IMR-90 (cell line): ENCODE measurements around the gene DDX41. TPM values are rescaled to one million over a fixed set of nuclear protein-coding genes. Genes with fewer than 3 reads are reported as not detected.
A peak's percentile ranks its signal among the peaks of the same experiment; 100 is the strongest.

Experiments used
- ATAC-seq: fragments of 200-7000 bp; cut with Tn5 transposase; 2 replicates; pipeline ENCODE4 v1.9.1; 2020; ENCODE audit warnings: low read depth, mild to moderate bottlenecking, moderate library complexity
- BruUV-seq: library from RNA; stranded (reverse); fragments of 400-500 nt; replicated peaks from 2 replicates; lab custom pipeline; 2021; lab: Mats Ljungman, UMichigan
- CTCF ChIA-PET: fragments of 300-600 bp; formaldehyde crosslinking; extraction: SDS; loops from one replicate; lab custom pipeline; 2021; ENCODE audit warnings: antibody characterized with exemption; lab: Yijun Ruan, JAX
- POLR2A ChIA-PET: fragments of 300-600 bp; sonication (Branson Sonifier 250); formaldehyde crosslinking; loops from one replicate; lab custom pipeline; 2022; ENCODE audit warnings: antibody characterized with exemption; ENCODE audit not compliant: unreplicated experiment; lab: Charles Lee
- DNase-seq: peaks from one replicate; pipeline ENCODE4 v3.0.0; 2013
- H2AFZ ChIP-seq: replicated peaks from 2 replicates; pipeline ENCODE3; 2013; ENCODE audit warnings: low read length, mild to moderate bottlenecking; ENCODE audit not compliant: poor library complexity
- H2AK5ac ChIP-seq: 2 replicates; pipeline ENCODE4 v1.6.1; 2013; ENCODE audit warnings: low read depth, low read length, inconsistent platforms
- H2AK9ac ChIP-seq: replicated peaks from 2 replicates; pipeline ENCODE3; 2013; ENCODE audit warnings: mild to moderate bottlenecking, low read depth, low read length, moderate library complexity; ENCODE audit not compliant: poor library complexity
- H2BK120ac ChIP-seq: 2 replicates; pipeline ENCODE4 v1.6.1; 2013; ENCODE audit warnings: low read depth, low read length, inconsistent platforms
- H2BK15ac ChIP-seq: 3 replicates; pipeline ENCODE4 v1.6.1; 2013; ENCODE audit warnings: low read depth, low read length, inconsistent platforms
- H2BK20ac ChIP-seq: 2 replicates; pipeline ENCODE4 v1.6.1; 2013; ENCODE audit warnings: low read depth, mild to moderate bottlenecking, inconsistent platforms, low read length, moderate library complexity
- H2BK5ac ChIP-seq: 2 replicates; pipeline ENCODE4 v1.6.1; 2013; ENCODE audit warnings: mild to moderate bottlenecking, low read depth, low read length, inconsistent platforms; ENCODE audit not compliant: poor library complexity, severe bottlenecking
- H3K14ac ChIP-seq: replicated peaks from 2 replicates; pipeline ENCODE4 v1.6.1; 2013; ENCODE audit warnings: low read depth, low read length, inconsistent platforms
- H3K18ac ChIP-seq: 2 replicates; pipeline ENCODE4 v1.6.1; 2013; ENCODE audit warnings: low read depth, low read length, control low read depth
- H3K23ac ChIP-seq: 2 replicates; pipeline ENCODE4 v1.6.1; 2013; ENCODE audit warnings: low read depth, low read length, inconsistent platforms
- H3K27ac ChIP-seq: 2 replicates; pipeline ENCODE4 v1.5.1; 2013; ENCODE audit warnings: mild to moderate bottlenecking, control low read depth, low read length; ENCODE audit not compliant: insufficient read depth
- H3K27me3 ChIP-seq: 2 replicates; pipeline ENCODE4 v1.6.1; 2013; ENCODE audit warnings: low read length; ENCODE audit not compliant: control insufficient read depth, insufficient read depth
- H3K36me3 ChIP-seq: 2 replicates; pipeline ENCODE4 v1.6.1; 2013; ENCODE audit warnings: low read length, mixed read lengths; ENCODE audit not compliant: control insufficient read depth, insufficient read depth
- H3K4ac ChIP-seq: 2 replicates; pipeline ENCODE4 v1.6.1; 2013; ENCODE audit warnings: low read depth, low read length, inconsistent platforms
- H3K4me1 ChIP-seq: 2 replicates; pipeline ENCODE4 v1.6.1; 2013; ENCODE audit warnings: low read length, mixed read lengths; ENCODE audit not compliant: control insufficient read depth, insufficient read depth
- H3K4me2 ChIP-seq: 2 replicates; pipeline ENCODE4 v1.6.1; 2013; ENCODE audit warnings: low read depth, mild to moderate bottlenecking, control low read depth, low read length, moderate library complexity
- H3K4me3 ChIP-seq: 2 replicates; pipeline ENCODE4 v1.5.1; 2013; ENCODE audit warnings: low read depth, mild to moderate bottlenecking, control low read depth, low read length, moderate library complexity; ENCODE audit not compliant: insufficient read depth
- H3K56ac ChIP-seq: 2 replicates; pipeline ENCODE4 v1.6.1; 2013; ENCODE audit warnings: low read length, inconsistent platforms; ENCODE audit not compliant: insufficient read depth; ENCODE audit errors: extremely low read depth
- H3K79me1 ChIP-seq, 2 experiments: 2 replicates each; pipeline ENCODE4 v1.6.1; 2013; ENCODE audit warnings: low read length in 2 of 2, inconsistent platforms in 1 of 2, low read depth in 1 of 2
- H3K9ac ChIP-seq: 2 replicates; pipeline ENCODE4 v1.6.1; 2013; ENCODE audit warnings: low read depth, low read length, control low read depth
- H3K9me1 ChIP-seq: 2 replicates; pipeline ENCODE4 v1.6.1; 2013; ENCODE audit warnings: low read length, inconsistent platforms; ENCODE audit not compliant: insufficient read depth
- H3K9me3 ChIP-seq: 2 replicates; pipeline ENCODE4 v1.6.1; 2013; ENCODE audit warnings: low read length; ENCODE audit not compliant: control insufficient read depth, insufficient read depth
- H4K20me1 ChIP-seq: 2 replicates; pipeline ENCODE4 v1.6.1; 2013; ENCODE audit warnings: low read length, inconsistent platforms; ENCODE audit not compliant: insufficient read depth
- H4K5ac ChIP-seq: 2 replicates; pipeline ENCODE4 v1.6.1; 2013; ENCODE audit warnings: mild to moderate bottlenecking, low read depth, low read length, control low read depth
- H4K8ac ChIP-seq, 2 experiments: 2 replicates each; pipeline ENCODE4 v1.6.1; 2013; ENCODE audit warnings: low read depth in 2 of 2, low read length in 2 of 2, control low read depth in 1 of 2, inconsistent platforms in 1 of 2
- H4K91ac ChIP-seq: 2 replicates; pipeline ENCODE4 v1.6.1; 2013; ENCODE audit warnings: low read depth, low read length, inconsistent platforms; ENCODE audit not compliant: insufficient read depth
- MAFK ChIP-seq: IDR thresholded peaks from 2 replicates; pipeline ENCODE4 v1.6.1; 2012; ENCODE audit warnings: low read depth, low read length, improper control_type of control experiment
- MAZ ChIP-seq: IDR thresholded peaks from 2 replicates; pipeline ENCODE4 v1.6.1; 2012; ENCODE audit warnings: low read depth, mild to moderate bottlenecking, low read length, improper control_type of control experiment, moderate library complexity, borderline replicate concordance
- MXI1 ChIP-seq: IDR thresholded peaks from 2 replicates; pipeline ENCODE4 v1.6.1; 2012; ENCODE audit warnings: low read depth, mild to moderate bottlenecking, low read length, moderate library complexity, borderline replicate concordance
- POLR2A ChIP-seq: IDR thresholded peaks from 2 replicates; pipeline ENCODE4 v1.6.1; 2012; ENCODE audit warnings: mild to moderate bottlenecking, low read depth, low read length
- WGBS, 2 experiments: methylation state at CpG; one replicate each; pipeline versions ENCODE4 v1.1.5 to v1.1.7; 2013; ENCODE audit warnings: missing lambda C conversion rate in 2 of 2; ENCODE audit not compliant: insufficient read length in 1 of 2; ENCODE audit errors: extremely low coverage in 2 of 2; 5-methylcytosine and 5-hydroxymethylcytosine counted together
- dilution Hi-C: fragments of 300-500 bp; cut with HindIII; formaldehyde crosslinking; loops from one replicate; pipeline ENCODE4 v1.14.3; 2018; ENCODE audit warnings: low sequenced_read_pairs; ENCODE audit not compliant: unreplicated experiment
- in situ Hi-C: fragments of 300-500 bp; cut with MboI; formaldehyde crosslinking; loops from 3 replicates; pipeline ENCODE4 v1.14.3; 2019; ENCODE audit warnings: low sequenced_read_pairs, inconsistent platforms, mixed read lengths
- intact Hi-C: fragments of 100-400 bp; cut with micrococcal nuclease; formaldehyde crosslinking; loops from 2 replicates; pipeline ENCODE4 v1.10.0; 2022
- polyA plus RNA-seq, 3 experiments: library from polyadenylated mRNA; depleted of rRNA; stranded (reverse); fragments of >200 nt; gene quantifications; 2 replicates each; pipeline ENCODE4 v1.2.3, GENCODE V29; 2012; ENCODE audit warnings: low replicate concordance in 1 of 3
- total RNA-seq: library from RNA; depleted of rRNA; stranded (reverse); fragments of >200 nt; gene quantifications from 2 replicates; pipeline ENCODE4 v1.2.3, GENCODE V29; 2012

DDX41 gene
- total and polyA plus RNA-seq, 2 of the 4 experiments (the other 2 are of a cell fraction): 130 to 170 TPM

DNA sequence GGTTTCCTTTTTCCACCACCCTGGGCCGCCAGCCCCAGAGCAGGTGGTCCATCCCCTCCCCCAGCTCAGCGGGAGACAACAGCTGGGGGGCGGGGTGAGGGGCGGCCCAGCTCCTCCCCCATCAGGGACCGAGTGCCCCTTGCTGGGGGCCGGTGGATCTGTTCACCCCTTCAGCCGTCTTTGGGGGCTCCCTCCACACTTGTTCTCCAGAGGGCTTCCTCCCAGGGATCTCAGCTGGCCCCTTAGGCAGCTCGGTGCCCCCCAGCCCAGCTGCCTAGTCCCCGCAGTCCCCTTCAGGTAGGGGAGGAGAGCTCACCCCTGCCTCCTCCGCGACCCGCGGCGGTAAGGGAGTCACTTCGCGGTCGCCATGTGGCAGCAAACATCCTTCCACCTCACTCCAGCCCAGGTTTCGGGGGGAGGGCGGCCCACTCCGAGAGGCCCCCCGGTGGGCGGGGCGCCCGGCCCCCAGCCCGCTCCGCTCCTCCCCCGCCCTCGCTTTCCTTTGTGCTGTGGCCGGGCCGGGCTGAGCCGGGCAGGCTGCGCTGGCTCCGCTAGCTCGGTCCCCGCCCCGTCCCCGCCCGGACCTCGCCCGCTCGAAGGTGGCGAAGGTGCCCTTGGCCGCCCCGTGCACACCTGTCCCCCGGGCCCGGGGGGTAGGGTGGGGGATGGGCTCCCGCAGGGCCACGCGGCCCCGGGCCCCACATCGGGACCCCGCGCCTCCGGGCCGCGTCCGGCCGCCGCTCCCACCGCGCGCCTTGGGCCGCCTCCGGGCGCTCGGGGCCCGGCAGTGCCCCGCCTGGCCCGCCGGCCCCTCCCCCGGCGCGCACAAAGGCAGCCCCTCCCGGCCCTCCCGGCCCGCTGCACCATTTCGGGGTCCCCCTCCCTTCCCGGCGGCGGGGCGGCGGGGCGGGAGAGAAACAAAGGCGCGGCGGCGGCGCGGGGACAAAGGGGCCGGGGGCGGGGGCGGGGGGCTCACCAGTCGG lies 44.0 kb downstream of the DDX41 start:
- Histone ChIP-seq H2BK15ac (no peak overlapping the region), H4K20me1 (peaks cover 55% of the 10 kb centered on the region), H3K27me3 (no peaks in the 10 kb centered on the region), H4K91ac (peak overlapping the region; percentile 80), H3K9ac (peak overlapping the region; percentile 94), H3K23ac (peak overlapping the region; percentile 69; the same call in 1 of the 2 replicates), H3K27ac (peak overlapping the region; percentile 93), H3K9me3 (no peaks in the 10 kb centered on the region), H2AFZ (peak overlapping the region; percentile 85), H3K4me3 (peak overlapping the region; percentile 97), H3K9me1 (peaks cover 43% of the 10 kb centered on the region), H3K36me3 (peaks cover 23% of the 10 kb centered on the region), H2BK120ac (no peak overlapping the region; the same call in 1 of the 2 replicates), H3K14ac (peak overlapping the region; percentile 72; the same call in 1 of the 2 replicates), H2AK9ac (peak overlapping the region; percentile 99), H4K5ac (peak overlapping the region; percentile 53; the same call in 1 of the 2 replicates), H3K56ac (peak overlapping the region; percentile 32), H3K79me1 (peaks cover 13 to 49% of the 10 kb centered on the region in 2 experiments; a peak in 3 of 4 replicates), H3K4ac (peak overlapping the region; percentile 91), H2AK5ac (peak overlapping the region; percentile 91), H2BK20ac (no peak overlapping the region), H3K4me2 (peak overlapping the region; percentile 75), H4K8ac (peak overlapping the region in 1 of 2 experiments; percentile 16; a peak in 2 of 4 replicates), H3K18ac (peak overlapping the region; percentile 80; the same call in 1 of the 2 replicates), H3K4me1 (peaks cover 47% of the 10 kb centered on the region), H2BK5ac (peak overlapping the region; percentile 93)
- intact Hi-C loops: loop anchor here (2.0 kb wide), 1 partner anchor 24 kb away; the partner anchor contains the start of gene PDLIM7
- ATAC-seq (peak; percentile 18), DNase-seq (no peak)
- ChIA-PET CTCF (no interaction called here), POLR2A (interaction anchor here (1.9 kb wide), 1 partner anchor 23 kb away, joined by 11 read pairs; no protein-coding TSS in a partner anchor)
- BruUV-seq: no TSS peak
- in situ Hi-C loops: no loop called here
- TF ChIP-seq MAFK: no peak
- TF ChIP-seq MAZ: peak; percentile 47; the same call in 1 of the 2 replicates
- peak; percentile 6; the same call in 1 of the 2 replicates for TF ChIP-seq MXI1
- TF ChIP-seq POLR2A: 0 out of 2 replicates have a peak, but pooled peaks have one; percentile 51
- dilution Hi-C loops: no loop called here
- 0% methylated on average over 19 of the region's 93 CpGs; no CpG with 5 or more reads in 1 of the 2 experiments for WGBS, 2 experiments
